Right lobe of liver (tissue), 6 donors: Measurements from ENCODE around the gene CDON. TPM values are rescaled to one million over a fixed set of nuclear protein-coding genes. Genes with fewer than 3 reads are reported as not detected.
A peak's percentile ranks its signal among the peaks of the same experiment; 100 is the strongest.

ENCODE experiments used
- ATAC-seq, 4 donors: fragments of 200-7000 bp; cut with Tn5 transposase; one replicate each; pipeline ENCODE4 v1.9.1; 2020; ENCODE audit warnings: mild to moderate bottlenecking in 4 of 4, moderate library complexity in 4 of 4
- DNase-seq, 3 donors: peaks; one replicate each; pipeline ENCODE4 v3.0.0-alpha.2; 2020
- H3K27ac ChIP-seq, 3 donors: fragments of 200-600 bp; one replicate each; pipeline ENCODE4 v1.8.0; 2022
- H3K27me3 ChIP-seq, 2 donors: fragments of 200-600 bp; one replicate each; pipeline ENCODE4 v1.8.0; 2022
- H3K36me3 ChIP-seq, 4 donors: fragments of 200-600 bp; sonication (generic) in 1 of 4; one replicate each; pipeline versions ENCODE4 v1.5.1 to v1.8.0; 2017 to 2022; ENCODE audit warnings: control low read depth in 1 of 4
- H3K4me1 ChIP-seq, 4 donors: fragments of 200-600 bp; sonication (generic) in 1 of 4; one replicate each; pipeline versions ENCODE4 v1.5.1 to v1.8.0; 2017 to 2022; ENCODE audit warnings: control low read depth in 1 of 4
- H3K4me3 ChIP-seq, 3 donors: fragments of 200-600 bp; one replicate each; pipeline ENCODE4 v1.8.0; 2022
- H3K9me3 ChIP-seq, 4 donors: fragments of 200-600 bp; sonication (generic) in 1 of 4; one replicate each; pipeline versions ENCODE4 v1.5.1 to v1.8.0; 2017 to 2022; ENCODE audit warnings: control low read depth in 1 of 4
- POLR2A ChIP-seq: fragments of 450-650 bp; IDR thresholded peaks from one replicate; pipeline ENCODE4 v1.6.1; 2017; ENCODE audit warnings: antibody characterized with exemption, mild to moderate bottlenecking
- WGBS: methylation state at CpG from one replicate; pipeline ENCODE4 v1.1.6; 2018; ENCODE audit warnings: low coverage, low lambda C conversion rate; ENCODE audit not compliant: insufficient coverage; ENCODE audit errors: missing lambda C conversion rate; 5-methylcytosine and 5-hydroxymethylcytosine counted together
- intact Hi-C, 2 donors: fragments of 100-400 bp; cut with DNase I; formaldehyde crosslinking; loops; one replicate each; pipeline versions ENCODE4 v1.11.2 to v1.14.1; 2022
- total RNA-seq, 6 experiments: library from RNA; depleted of rRNA in 2 of 6; stranded (reverse); fragments of >200 nt in 2 of 6; fragmentation: NEBNext Ultra II Directional in 3 of 6; extraction: Animal tissue kit (Norgen Biotek cat#: 25700) in 3 of 6; gene quantifications; one replicate each; pipeline versions ENCODE4 v1.1.0 to v1.2.4, GENCODE V29; 2016 to 2023
- TF ChIP-seq, protein P1 (sequence below), 4 donors: fragments of 200-600 bp in 3 of 4; fragments of 450-650 bp in 1 of 4; IDR thresholded peaks; one replicate each; pipeline versions ENCODE4 v1.5.1 to v1.8.0; 2016 to 2022; ENCODE audit warnings: antibody characterized with exemption in 4 of 4, mild to moderate bottlenecking in 2 of 4
- donor health status: DM: no; HTN: yes; CAD: no.
- donor health status: DM: no; HTN: no; CAD: no.
- donor health status: DM: no; HTN: no; CAD: no.
- donor health status: DM: no; HTN: yes; CAD: no.
- donor health status: DM: no; HTN: yes; CAD: no.

Gene CDON
- total RNA-seq, 6 experiments from 2014 or later, result 1.8 to 4.1 (median 3.3) TPM

DNA sequence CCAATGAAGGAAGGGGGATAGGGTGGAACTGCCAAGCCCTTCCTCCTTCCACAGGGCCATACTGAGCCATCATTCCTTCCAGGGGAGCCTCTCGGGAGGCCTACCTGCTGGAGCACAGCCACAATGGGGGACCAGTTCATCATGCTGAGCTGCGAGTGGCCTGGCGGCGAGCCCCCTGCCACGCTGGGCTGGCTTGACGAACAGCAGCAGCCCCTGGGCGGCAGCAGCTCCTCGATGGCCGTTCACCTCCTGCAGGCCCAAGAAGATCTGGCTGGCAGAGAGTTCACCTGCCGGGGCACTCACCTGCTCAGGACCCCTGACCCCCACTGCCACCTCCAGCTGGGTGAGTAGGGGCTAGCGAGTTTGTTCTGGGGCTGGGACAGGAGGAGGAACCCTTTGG, 110.9 kb downstream of the CDON start:
- 52% methylated on average over 2 of the region's 11 CpGs for WGBS
- no peaks in the 10 kb centered on the region for H3K27me3 ChIP-seq
- ATAC-seq (no peak), DNase-seq (no peak)
- no peak overlapping the region for H3K4me3 ChIP-seq
- no peaks in the 10 kb centered on the region for H3K9me3 ChIP-seq
- TF ChIP-seq, protein P1, sequence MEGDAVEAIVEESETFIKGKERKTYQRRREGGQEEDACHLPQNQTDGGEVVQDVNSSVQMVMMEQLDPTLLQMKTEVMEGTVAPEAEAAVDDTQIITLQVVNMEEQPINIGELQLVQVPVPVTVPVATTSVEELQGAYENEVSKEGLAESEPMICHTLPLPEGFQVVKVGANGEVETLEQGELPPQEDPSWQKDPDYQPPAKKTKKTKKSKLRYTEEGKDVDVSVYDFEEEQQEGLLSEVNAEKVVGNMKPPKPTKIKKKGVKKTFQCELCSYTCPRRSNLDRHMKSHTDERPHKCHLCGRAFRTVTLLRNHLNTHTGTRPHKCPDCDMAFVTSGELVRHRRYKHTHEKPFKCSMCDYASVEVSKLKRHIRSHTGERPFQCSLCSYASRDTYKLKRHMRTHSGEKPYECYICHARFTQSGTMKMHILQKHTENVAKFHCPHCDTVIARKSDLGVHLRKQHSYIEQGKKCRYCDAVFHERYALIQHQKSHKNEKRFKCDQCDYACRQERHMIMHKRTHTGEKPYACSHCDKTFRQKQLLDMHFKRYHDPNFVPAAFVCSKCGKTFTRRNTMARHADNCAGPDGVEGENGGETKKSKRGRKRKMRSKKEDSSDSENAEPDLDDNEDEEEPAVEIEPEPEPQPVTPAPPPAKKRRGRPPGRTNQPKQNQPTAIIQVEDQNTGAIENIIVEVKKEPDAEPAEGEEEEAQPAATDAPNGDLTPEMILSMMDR (IDR thresholded peaks at IDR 0.05), result no peak
- TF ChIP-seq POLR2A, result no peak
- no peaks in the 10 kb centered on the region for H3K4me1 ChIP-seq
- H3K36me3 ChIP-seq, result no peaks in the 10 kb centered on the region
- intact Hi-C loops, result no loop called here
- no peak overlapping the region for H3K27ac ChIP-seq

DNA sequence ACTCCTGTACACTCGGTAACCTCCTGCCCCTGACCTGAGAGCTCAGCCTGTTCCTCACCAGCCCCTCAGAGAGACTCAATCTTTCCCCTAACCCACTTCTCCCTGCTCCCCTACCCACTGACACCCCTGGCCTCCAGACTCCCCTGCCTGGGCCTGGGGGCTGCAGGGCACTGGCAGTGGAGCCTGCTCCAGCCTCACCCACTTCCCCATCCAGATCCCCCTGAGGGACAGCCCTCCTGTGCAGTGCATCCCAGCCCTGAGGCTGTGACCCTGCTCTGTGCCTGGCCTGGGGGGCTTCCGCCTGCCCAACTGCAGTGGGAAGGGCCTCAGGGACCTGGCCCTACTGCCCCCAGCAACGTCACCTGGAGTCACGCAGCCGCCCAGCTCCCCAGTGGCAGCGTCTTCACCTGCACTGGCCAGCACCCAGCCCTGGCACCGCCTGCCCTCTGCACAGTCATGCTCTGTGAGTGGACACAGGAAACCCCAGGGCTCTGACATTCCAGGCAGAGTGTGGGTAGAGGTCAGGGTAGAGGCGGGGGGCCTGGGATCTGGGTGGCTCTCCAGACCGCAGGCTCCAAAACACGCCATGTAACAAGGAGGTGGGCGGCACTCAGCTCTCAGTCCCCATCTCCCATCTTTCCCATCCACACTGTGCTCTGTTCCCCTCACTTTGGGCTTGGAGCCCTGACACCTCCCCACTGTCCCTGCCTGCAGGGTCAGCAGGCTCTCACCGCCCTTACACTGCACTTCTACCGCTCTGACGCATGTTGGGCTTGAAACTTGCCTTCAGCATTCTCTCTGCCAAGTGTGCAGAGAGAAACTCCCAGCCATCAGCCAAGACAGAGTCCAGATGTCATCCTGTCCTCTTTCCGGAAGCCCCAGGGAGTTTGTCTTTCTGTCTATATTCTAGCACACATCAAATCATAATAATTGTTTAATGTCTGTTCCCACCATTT, 111.7 kb downstream of the CDON start:
- Histone ChIP-seq H3K36me3 (no peaks in the 10 kb centered on the region), H3K9me3 (no peaks in the 10 kb centered on the region), H3K27ac (no peak overlapping the region), H3K4me3 (no peak overlapping the region), H3K4me1 (no peaks in the 10 kb centered on the region), H3K27me3 (no peaks in the 10 kb centered on the region)
- peak; percentile 25 to 55 (median 32) for ATAC-seq
- intact Hi-C loops, result no loop called here
- WGBS, result 63% methylated on average over 8 of the region's 15 CpGs
- no peak for TF ChIP-seq POLR2A
- TF ChIP-seq, protein P1 (IDR thresholded peaks at IDR 0.05), result no peak
- no peak for DNase-seq

DNA sequence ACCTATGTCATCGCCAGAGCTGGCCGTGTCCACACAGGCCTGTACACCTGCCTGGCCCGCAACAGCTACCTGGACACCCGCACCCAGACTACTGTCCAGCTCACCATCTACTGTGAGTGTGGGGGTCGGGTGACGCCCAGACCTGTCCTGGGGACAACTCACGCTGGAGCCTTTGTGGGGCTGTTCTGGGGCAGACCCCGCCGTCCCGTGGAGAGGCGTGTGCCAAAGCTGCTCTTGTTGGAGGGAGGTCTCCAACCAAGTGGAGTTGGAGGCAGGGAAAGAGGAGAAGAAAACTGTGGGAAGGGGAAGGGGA, 112.5 kb downstream of the CDON start:
- no peak for ATAC-seq
- no peaks in the 10 kb centered on the region for H3K36me3 ChIP-seq
- 80% methylated on average over 4 of the region's 11 CpGs for WGBS
- H3K27ac ChIP-seq, result no peak overlapping the region
- H3K9me3 ChIP-seq, result no peaks in the 10 kb centered on the region
- intact Hi-C loops, result no loop called here
- H3K27me3 ChIP-seq, result no peaks in the 10 kb centered on the region
- no peaks in the 10 kb centered on the region for H3K4me1 ChIP-seq
- TF ChIP-seq, protein P1 (IDR thresholded peaks at IDR 0.05), result no peak
- no peak for TF ChIP-seq POLR2A
- H3K4me3 ChIP-seq, result no peak overlapping the region
- DNase-seq, result no peak

DNA sequence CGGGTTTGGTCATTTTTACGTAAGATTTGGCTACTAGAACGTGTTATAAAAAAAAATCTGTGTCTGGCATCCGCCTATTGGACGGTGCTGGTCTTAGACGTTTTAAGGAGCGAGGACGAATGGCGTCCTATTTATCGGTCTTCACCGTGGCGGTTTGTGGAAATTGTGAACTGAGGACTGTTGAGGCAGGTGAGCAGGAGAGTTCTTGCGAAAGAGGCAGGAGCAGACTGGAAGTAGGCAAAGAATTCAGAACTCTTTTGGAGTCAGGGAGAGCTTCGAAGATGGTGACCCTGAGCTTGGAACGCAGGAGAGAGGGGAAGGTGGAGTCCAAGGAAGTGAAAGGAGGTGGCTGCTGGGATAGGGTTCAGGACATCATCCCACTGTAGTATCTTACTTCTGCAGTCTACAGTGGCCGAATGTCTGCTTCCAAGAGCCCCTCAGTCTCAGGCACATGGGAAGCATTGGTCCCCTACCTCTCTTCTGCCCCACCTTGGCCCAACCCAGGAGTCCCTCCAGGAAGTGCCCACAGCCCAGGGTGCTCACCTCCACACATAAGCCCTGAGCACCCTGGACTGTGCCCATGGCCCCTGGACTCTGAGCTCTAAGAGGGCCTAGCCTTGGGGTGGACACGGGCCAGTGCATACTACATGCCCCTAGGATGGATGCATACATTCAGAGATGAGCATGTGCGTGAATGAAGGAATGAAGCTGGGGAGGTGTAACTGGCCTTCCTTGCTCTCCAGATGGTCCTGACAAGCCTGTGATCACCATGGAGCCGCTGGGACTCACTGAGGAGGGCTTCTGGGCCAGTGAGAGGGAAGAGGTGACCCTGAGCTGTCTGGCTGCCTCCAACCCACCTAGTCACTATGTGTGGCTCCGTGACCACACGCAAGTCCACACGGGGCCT, 113.1 kb downstream of the CDON start:
- 87% methylated on average over 14 of the region's 22 CpGs for WGBS
- Histone ChIP-seq H3K4me1 (no peaks in the 10 kb centered on the region), H3K27me3 (no peaks in the 10 kb centered on the region), H3K4me3 (no peak overlapping the region), H3K36me3 (no peaks in the 10 kb centered on the region), H3K9me3 (no peaks in the 10 kb centered on the region), H3K27ac (no peak overlapping the region)
- DNase-seq (no peak), ATAC-seq (no peak)
- TF ChIP-seq, protein P1 (IDR thresholded peaks at IDR 0.05), result no peak
- TF ChIP-seq POLR2A, result no peak
- intact Hi-C loops, result loop anchor here in 1 of 2 donors (10.0 kb wide), 1 partner anchor 85 kb away; no protein-coding TSS in a partner anchor
